GM10266 (cell line): ENCODE measurements around the gene KCNF1.

Experiments used
- DNase-seq: peaks from one replicate; pipeline ENCODE4 v3.0.0; 2012; ENCODE audit errors: extremely low spot score
- TF ChIP-seq, protein P1 (sequence below): IDR thresholded peaks from 2 replicates; pipeline ENCODE4 v1.5.1; 2012; ENCODE audit warnings: mild to moderate bottlenecking, low read depth; ENCODE audit not compliant: control insufficient read depth, insufficient read depth; ENCODE audit errors: missing control alignments

The KCNF1 gene

DNA sequence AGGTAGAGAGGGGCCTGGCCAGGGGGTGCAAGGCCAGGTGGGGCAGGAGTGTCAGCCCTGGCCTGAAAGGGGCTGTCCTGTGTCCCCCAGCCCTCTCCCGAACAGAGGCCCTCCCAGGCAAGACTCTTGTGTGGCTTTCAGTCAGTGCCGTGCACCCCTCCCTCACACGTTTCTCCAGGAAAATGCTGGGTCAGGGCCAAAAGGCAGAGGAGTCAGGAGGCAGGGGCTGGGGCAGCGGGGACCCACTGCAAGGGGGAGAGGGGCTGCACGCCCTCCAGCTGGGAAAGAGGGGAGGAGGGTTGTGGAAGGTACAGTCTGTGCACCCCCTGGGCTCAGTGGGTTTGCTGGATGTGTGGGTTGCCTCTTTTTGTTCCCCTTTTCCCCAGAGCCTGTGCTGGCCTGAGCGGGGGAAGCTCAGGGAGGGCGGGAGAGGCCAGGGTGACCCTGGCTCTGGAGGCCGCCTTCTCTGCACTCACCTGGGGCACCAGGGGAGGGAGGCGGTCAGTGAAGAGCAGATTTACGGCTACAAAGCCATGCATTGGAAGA lies 4.1 kb downstream of the KCNF1 start:
- DNase-seq = no peak
- TF ChIP-seq, protein P1, sequence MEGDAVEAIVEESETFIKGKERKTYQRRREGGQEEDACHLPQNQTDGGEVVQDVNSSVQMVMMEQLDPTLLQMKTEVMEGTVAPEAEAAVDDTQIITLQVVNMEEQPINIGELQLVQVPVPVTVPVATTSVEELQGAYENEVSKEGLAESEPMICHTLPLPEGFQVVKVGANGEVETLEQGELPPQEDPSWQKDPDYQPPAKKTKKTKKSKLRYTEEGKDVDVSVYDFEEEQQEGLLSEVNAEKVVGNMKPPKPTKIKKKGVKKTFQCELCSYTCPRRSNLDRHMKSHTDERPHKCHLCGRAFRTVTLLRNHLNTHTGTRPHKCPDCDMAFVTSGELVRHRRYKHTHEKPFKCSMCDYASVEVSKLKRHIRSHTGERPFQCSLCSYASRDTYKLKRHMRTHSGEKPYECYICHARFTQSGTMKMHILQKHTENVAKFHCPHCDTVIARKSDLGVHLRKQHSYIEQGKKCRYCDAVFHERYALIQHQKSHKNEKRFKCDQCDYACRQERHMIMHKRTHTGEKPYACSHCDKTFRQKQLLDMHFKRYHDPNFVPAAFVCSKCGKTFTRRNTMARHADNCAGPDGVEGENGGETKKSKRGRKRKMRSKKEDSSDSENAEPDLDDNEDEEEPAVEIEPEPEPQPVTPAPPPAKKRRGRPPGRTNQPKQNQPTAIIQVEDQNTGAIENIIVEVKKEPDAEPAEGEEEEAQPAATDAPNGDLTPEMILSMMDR = no peak

DNA sequence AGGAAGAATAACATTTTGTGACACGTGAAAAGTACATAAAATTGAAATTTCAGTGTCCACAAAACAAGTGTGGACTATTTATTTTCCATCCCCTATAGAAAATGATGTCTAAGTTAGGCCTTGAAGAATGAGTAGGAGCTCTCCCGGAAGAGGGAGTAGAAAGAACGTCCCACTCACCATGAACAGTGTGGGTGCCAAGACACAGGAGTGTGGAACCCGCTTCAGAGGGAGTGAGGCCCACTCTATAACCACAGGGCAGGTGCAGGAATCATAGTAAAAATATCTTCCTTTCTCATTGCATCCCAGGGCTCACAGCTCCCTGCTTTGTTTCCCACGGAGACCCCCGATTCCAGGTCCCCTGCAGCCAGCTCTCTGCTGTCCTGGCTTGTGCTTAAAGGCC lies 5.2 kb downstream of the KCNF1 start:
- TF ChIP-seq, protein P1 = no peak
- DNase-seq = no peak

GRCh38 chr2:10917927-10918326 lies 6.2 kb downstream of the KCNF1 start:
- DNase-seq = no peak
- TF ChIP-seq, protein P1 = no peak

DNA sequence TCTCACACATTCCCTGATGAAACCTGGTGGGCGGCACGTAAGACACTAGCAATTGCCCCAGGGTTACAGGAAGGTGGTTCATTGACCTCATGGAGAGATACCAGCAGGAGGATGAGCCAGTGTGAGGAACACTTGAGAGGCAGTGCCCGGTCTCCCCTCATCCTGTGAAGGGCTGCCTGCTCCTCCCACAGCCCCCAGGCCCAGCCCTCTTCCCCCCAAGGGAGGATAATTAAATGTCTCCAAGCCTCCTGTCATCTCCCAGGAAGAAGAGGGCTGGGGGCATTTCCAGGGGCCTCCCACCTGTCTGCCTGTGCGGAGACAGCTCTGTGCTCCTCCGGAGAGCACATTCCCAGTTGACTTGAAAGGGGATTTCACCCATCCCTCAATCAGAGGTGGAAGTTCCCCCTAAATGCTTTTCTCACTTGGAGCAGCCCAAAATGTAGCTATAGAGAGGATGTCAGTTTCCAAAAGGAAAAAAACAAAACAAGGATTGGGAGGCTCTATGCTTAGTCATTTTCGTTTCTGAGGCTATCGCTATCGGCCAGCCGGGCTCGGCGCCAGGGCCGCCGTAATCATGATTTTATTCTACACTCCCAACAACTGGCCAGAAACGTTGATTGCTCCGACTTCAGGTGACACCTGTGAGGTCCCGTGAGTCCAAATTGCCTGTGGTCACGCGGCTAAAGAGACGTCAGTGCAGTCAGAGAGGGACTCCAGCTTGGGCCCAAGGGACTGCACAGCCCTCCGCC lies 7.1 kb downstream of the KCNF1 start:
- no peak for DNase-seq
- TF ChIP-seq, protein P1 = no peak

GRCh38 chr2:10919410-10919770 lies 7.7 kb downstream of the KCNF1 start:
- TF ChIP-seq, protein P1 = no peak
- DNase-seq = no peak

DNA sequence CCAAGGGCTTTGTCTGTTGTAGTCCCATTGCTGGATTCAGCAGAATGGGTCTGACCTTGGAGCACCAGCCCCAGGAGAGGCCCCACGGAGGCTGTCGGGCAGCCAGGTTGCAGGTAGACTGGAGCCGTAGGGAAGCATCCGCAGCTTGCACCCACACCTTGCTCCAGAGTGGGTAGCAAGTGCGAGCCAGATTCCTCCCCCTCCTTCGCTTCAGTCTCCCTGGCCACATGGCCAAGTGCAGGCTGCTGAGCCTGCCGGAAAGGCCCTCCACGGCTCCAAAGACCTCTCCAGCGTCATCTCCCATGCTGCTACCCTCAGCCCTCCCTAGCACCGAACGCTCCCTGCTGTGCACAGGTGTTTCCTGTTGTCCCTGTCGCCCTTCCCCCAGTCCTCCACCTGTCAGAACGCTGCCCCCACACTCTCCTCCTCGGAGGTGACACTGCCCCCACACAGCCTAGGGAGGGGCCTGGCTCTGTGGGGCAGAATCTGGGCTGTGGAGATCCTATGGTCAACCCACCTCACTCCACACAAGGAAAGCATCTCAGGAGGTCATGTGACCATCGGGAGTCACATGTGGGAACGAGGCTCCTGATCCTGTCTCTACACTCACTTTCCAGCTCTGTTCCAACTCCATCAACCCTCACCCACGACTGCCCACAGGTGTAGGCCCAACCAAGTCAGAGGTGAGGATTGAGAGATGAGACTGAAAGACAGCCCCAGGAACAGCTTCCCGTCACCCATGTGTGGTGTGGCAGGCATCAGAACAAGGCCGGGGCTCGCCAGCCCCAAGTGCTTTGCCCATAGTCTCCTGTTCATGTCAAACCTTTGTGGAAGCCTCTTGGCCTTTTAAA lies 8.3 kb downstream of the KCNF1 start:
- DNase-seq = no peak
- TF ChIP-seq, protein P1 = no peak
